ENCODE data around the gene TAF11. TPM values are rescaled to one million over a fixed set of nuclear protein-coding genes. Genes with fewer than 3 reads are reported as not detected.

The TAF11 gene
- total RNA-seq, 1 donor from 2014 or later: 13.7 TPM

DNA sequence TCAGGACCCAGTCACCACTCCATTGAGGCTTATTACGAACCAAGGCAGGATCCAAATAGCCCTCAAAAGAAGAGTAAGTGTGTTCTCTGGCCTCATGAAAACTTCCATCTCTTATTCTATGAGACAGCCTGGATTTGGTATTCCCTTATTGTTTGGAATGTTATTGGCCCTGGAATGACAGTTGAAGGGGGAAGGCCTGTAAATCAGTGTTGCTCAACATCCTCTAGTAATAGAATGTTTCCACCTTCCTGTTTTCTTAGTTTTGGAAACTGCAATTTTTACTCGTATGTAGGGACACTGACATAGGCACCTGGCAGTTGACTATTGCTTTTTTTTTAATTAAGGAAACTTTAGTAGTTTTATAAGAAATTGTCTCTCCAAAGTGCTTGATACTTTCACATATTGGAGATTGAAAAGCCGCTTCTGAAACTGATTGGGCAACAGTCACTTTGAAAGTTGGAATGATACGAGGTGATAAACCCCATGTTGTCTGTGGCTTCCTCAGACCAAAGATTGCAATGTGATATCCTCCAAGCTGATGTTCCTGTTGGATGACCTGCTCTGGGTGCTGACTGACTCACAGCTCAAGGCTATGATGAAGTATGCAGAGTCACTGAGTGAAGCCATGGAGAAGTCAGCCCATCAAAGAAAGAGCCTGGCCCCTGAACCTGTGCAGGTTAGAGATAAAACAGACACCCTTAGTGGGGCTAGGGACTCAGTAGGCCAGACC, 52.9 kb downstream of the TAF11 start:
- DNase-seq (no peak), ATAC-seq (ENCODE audit: poor library complexity) (no peak)
- intact Hi-C loops (cut with DNase I): no loop called here

DNA sequence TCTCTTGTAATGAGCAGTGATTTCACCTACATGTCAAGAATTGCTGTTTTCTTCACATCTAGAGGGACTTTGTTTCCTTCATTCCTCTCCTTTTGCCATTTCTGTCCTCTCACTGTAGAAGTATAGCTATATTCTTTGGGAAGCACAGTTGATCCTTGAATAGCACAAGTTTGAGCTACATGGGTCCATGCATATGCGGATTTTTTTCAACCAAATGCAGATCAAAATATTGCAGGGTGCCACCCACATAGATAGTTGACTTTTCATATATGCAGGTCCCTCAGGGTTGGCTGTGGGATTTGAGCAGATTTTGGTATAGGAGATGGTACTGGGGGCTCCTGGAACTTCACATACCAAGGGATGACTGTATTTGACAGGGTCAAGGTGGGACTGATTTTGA, 54.9 kb downstream of the TAF11 start:
- intact Hi-C loops (cut with DNase I): no loop called here
- no peak for DNase-seq
- ATAC-seq (ENCODE audit: poor library complexity): no peak

DNA sequence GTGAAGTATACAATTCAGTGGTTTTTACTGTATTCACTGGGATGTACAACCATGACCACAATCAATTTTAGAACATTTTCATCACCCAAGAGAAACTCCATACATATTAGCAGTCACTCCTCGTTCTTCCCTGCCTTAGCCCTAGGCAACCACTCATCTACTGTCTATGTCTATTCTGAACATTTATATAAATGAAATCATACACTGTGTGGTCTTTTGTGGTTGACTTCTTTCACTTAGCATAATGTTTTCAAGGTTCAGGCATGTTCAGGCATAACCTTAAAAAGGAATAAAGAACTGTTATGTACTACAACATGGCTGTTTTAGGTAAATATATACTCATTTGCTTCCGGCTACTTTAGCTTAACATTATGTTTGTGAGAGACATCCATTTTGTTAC, 58.7 kb downstream of the TAF11 start:
- DNase-seq (no peak), ATAC-seq (ENCODE audit: poor library complexity) (no peak)
- intact Hi-C loops (cut with DNase I): no loop called here

Other genes with a start within 250 kb of the TAF11 start
- gene ILRUN, start 191.3 kb downstream of the TAF11 start, total RNA-seq: 132 TPM
- gene SNRPC, start 130.5 kb downstream of the TAF11 start, total RNA-seq: 164 TPM
- gene BLTP3A, start 96.0 kb downstream of the TAF11 start, total RNA-seq: 17.2 TPM
- 25.0 TPM for gene ANKS1A, start 1.2 kb upstream of the TAF11 start, total RNA-seq

Data from Right ventricle myocardium superior (tissue), 1 donor.